HG03025 (cell line): Measurements from ENCODE around the gene CCDC60.

Source experiments
- ATAC-seq: cut with Tn5 transposase; IDR thresholded peaks from one replicate; pipeline ENCODE4 v1.9.1; 2021; ENCODE audit warnings: mild to moderate bottlenecking, moderate library complexity; ENCODE audit not compliant: unreplicated experiment, low FRiP score

Gene CCDC60

DNA sequence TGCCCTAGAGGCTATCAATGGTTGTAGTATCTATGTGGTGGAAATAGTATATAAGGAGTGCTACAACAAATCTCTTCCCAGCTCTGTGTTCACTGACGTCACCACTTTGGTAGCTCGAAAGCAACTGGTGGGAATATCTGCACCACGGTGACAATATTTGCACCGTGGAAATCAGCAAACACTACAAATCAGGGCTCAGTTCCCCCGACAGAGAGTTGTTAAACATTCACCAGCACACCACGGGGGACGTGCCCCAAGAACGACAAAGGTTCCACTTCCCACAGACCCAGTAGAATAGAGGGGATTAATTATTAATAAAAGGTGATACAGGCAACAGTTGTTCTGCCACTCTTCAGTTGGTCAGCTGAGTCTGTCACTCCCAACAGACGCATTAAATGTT is 98.4 kb downstream of the CCDC60 start:
- ATAC-seq, result no peak

- no peak for ATAC-seq
These were observed 106.4 kb downstream of the CCDC60 start for GRCh38 chr12:119440803-119441360.

DNA sequence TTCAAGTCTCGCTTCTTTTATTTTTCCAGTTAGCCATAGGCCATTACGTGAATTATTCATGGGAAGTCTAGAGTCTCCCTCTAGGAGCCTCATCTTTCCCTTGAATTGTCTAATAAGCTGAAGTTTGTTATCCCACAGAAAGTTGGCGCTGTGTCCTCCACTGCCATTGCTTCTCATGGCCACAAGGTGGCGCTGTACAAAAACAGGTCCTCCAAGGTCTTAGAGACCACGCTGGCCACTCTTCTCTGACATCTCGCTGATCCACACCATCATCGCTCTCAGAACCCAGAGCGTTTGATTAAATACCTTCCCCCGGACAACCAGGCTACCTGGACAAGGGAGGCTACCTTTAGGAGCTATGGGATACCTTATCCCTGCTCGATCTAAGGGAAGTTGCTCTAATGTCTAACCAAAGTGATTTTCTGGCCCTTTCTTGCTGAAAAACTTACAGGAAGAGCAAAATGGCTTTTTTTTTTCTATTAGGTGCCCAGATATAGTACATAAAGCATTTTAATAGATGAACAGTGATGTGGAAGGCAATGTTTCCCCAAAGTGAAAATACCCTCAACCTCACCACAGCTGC is 110.0 kb downstream of the CCDC60 start:
- no peak for ATAC-seq

- no peak for ATAC-seq
These were observed 111.9 kb downstream of the CCDC60 start for GRCh38 chr12:119446459-119446858.

DNA sequence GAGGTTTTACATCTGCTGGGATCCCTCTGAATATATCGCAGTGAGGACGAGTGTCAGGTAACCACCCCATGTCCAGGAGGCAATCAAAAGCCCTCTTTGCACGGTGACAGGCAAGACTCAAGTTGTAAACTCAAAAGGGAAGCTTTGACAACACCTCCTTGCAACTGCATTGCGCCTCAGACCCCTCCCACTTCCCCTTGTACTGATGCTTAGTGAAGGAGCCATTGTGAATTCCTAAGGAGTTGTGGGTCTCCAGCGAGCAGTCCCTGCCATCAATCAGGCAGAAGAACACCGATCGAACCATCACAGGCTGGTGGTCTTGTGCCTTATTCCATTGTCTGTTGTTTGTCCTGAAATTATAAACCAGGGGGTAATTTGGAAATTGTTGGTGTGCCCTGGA is 112.6 kb downstream of the CCDC60 start:
- no peak for ATAC-seq

GRCh38 chr12:119447618-119448017 is 113.1 kb downstream of the CCDC60 start:
- ATAC-seq, result no peak

GRCh38 chr12:119448611-119449131 is 114.1 kb downstream of the CCDC60 start:
- ATAC-seq, result no peak

- no peak for ATAC-seq
These were observed 116.2 kb downstream of the CCDC60 start for GRCh38 chr12:119450771-119451170.

DNA sequence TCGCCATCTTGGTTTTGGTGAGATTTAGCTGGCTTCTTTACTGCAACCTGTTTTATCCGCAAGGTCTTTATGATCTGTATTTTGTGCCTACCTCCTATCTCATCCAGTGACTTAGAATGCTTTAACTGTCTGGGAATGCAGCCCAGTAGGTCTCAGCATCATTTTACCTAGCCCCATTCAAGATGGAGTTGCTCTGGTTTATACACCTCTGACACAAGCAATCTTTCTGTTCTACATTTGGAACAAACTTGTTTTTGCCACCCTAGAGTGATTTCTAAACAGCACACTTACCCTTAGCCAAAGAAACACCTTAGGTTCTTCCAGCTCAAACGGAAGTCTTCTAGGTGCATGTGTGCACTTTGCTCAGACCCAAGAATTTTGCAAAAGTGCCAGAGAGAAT is 122.3 kb downstream of the CCDC60 start:
- no peak for ATAC-seq

DNA sequence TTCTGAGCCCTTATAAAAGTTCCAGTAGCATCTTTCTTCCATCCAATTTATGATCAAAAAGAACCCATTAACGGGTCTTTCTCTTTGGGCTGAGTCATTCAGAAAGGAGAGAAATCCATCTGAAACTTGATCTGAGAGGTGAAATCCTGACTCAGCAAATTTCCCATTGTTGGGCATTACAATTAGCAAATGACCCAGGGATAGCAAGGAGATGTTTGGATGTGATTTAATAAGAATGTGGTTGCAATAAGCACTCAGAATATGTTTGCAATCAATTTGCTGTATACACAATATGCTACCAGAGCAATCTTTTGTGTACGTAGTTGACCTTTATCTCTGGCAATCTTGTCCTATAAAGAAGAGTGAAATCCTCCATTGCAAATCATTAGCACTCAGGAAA is 122.7 kb downstream of the CCDC60 start:
- ATAC-seq, result no peak

DNA sequence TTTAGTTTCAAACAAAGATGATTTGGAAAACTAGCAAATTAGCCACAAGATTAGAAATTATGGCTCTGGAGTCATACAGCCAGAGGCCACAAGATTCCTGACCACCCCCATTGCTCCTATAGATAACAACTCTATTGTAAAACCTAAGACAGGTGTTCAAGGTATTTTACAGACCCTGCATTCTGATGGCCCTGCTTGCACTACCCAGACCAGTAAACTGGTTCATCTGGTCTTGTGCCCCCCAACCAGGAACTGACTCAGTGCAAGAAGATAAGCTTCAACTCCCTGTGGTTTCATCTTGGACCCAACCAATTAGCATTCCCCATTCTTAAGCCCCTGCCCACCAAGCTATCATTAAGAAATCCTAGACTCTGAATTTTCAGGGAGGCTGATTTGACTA is 125.0 kb downstream of the CCDC60 start:
- ATAC-seq, result no peak

DNA sequence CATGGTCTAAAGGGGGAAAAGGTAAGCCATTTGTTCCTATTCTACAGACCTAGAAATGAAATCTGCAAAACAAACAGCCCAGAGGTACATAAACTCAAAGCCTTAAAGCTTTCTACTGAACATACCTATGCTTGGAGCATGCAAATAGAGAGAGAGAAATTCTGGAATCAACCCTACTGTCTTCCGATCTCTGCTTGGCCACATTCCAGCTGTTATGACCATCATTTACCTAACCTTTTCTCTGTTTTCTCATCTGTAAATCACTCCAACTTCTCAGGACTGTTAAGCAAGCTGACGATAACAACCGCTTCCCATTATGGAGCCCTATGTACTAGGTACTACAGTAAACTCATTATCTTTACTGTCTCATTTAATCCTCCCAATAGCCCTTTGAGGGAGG is 126.3 kb downstream of the CCDC60 start:
- ATAC-seq, result no peak

DNA sequence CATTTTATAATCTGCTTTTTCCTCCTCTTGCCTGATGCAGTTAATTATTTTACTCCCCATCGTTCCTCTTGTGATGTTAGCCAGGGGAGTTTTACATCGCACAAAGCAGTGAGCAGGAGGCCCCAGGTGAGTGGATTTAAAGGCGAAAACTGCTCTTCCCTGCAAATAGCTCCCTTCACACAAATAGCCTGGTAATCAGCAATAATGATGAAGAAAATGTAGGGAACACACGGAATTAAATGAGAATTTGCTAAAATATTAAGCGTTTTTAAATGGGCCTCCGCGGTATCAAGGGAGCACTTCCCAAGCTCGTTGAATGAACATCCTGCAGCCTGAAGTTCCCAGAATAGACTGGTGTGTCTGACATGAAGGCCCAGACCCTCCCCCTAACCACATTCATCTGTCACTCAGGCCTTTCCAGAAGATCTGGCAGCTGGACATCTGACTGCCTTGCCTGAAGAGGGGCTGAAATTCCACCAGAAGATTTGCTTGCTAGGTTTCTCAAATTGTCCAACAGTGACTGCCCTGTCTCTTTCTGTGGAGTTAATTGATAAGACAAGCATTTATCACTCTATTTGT is 127.2 kb downstream of the CCDC60 start:
- ATAC-seq, result no peak

- ATAC-seq, result no peak
These were observed 128.8 kb downstream of the CCDC60 start for GRCh38 chr12:119463211-119463926.

DNA sequence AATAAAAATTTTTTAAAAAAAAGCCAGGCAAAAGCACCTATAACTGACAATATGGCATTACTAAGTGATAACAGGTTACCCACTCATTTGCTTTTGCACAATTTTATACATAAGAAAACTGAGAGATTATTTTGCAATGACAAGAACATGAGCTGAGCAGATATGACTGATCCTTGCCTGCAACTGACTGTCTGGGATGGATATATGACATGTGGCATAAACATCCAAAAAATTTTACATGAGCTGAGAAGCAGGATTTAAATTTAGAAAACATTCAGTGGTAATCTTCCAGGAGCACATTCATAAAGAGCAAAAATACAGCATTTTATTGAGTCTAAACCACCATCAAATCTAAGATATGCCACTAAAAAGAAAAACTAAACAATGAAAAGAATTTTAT is 133.8 kb downstream of the CCDC60 start:
- ATAC-seq, result no peak

- no peak for ATAC-seq
These were observed 141.1 kb downstream of the CCDC60 start for GRCh38 chr12:119475650-119476049.

- ATAC-seq, result no peak
These were observed 142.4 kb downstream of the CCDC60 start for GRCh38 chr12:119476951-119477350.

DNA sequence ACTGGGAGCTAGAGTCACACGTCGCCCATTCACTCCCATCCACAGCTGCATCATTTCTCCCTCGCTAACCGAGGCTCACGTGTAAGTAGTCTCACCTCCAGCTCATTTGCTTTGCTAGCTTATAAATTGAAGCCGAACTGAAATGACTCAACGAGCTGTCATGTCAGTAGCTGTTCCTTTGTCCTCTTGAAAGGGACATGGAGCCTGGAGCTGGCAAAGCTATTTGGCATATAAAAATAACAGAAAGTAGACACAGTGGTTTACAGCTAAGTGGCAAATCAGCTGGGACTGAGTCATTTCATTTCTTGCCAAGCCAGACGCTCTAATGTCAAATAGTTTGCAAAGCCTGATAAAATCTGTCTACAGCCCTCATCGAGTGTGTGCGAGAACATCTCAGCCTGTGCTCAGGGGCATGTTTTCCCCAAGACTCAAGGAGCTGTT is 144.6 kb downstream of the CCDC60 start:
- no peak for ATAC-seq

DNA sequence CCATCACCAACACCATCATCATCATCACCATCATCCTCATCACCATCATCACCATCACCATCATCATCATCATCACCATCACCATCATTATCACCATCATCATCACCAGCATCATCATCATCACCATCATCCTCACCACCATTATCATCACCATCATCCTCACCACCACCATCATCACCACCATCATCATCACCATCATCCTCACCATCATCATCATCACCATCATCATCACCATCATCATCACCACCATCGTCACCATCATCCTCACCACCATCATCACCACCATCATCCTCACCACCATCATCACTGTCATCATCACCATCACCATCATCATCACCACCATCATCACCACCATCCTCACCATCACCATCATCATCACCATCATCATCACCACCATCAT is 146.0 kb downstream of the CCDC60 start:
- no peak for ATAC-seq

GRCh38 chr12:119486599-119487154 is 152.1 kb downstream of the CCDC60 start:
- no peak for ATAC-seq

GRCh38 chr12:119491814-119492213 is 157.3 kb downstream of the CCDC60 start:
- ATAC-seq, result no peak
